Activated CD4-positive, alpha-beta memory T cell treated with anti-CD3 and anti-CD28 coated beads for 36 hours (primary cell): ENCODE data around the gene OSBPL6. TPM values are rescaled to one million over a fixed set of nuclear protein-coding genes. Genes with fewer than 3 reads are reported as not detected.

Source experiments
- CTCF ChIA-PET: fragments of 350-600 bp; sonication (Branson Sonifier 250); formaldehyde crosslinking; loops from one replicate; lab custom pipeline; 2021; ENCODE audit warnings: antibody characterized with exemption, inconsistent platforms; lab: Charles Lee
- POLR2A ChIA-PET: fragments of 350-600 bp; sonication (Branson Sonifier 250); formaldehyde crosslinking; loops from one replicate; lab custom pipeline; 2021; ENCODE audit warnings: antibody characterized with exemption; lab: Charles Lee
- DNase-seq: peaks from one replicate; pipeline ENCODE4 v3.0.0-alpha.2; 2020
- H3K27ac Mint-ChIP-seq: one replicate; pipeline ENCODE4 v1.8.0; 2021; ENCODE audit warnings: mixed read lengths
- H3K27me3 Mint-ChIP-seq: one replicate; pipeline ENCODE4 v1.8.0; 2021; ENCODE audit warnings: mixed read lengths
- H3K36me3 Mint-ChIP-seq: one replicate; pipeline ENCODE4 v1.8.0; 2021; ENCODE audit warnings: mixed read lengths
- H3K4me1 Mint-ChIP-seq: one replicate; pipeline ENCODE4 v1.8.0; 2021; ENCODE audit warnings: low read depth, mixed read lengths
- H3K4me3 Mint-ChIP-seq: one replicate; pipeline ENCODE4 v1.8.0; 2021; ENCODE audit warnings: mild to moderate bottlenecking, mixed read lengths
- H3K9me3 Mint-ChIP-seq: one replicate; pipeline ENCODE4 v1.8.0; 2021; ENCODE audit warnings: mixed read lengths
- intact Hi-C: fragments of 100-400 bp; cut with micrococcal nuclease; formaldehyde crosslinking; loops from one replicate; pipeline ENCODE4 v1.15.1; 2023
- total RNA-seq, 2 experiments: library from RNA; stranded (reverse); gene quantifications; one replicate each; pipeline ENCODE4 v1.2.3, GENCODE V29; 2021

Gene OSBPL6
- total RNA-seq, 2 experiments from 2014 or later, result 1.5 to 1.9 TPM

DNA sequence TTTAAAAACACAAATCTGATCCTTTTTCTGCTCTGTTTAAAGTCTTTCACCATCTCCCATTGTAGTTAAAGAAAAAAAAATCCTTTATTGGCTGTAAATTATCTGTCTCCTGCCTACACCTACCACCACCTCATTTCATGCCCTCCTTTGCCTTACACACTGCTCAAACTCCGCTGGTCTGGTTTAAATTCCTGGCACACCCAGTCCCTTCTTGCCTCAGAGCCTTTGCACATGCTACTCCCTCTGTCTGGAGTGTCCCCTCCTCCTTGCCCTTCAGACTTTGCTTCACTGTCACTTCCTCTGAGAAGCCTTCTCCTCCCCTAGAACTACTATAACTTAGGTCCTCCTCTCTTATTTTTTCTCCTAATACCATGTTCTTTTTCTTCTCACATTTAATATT, 49.6 kb downstream of the OSBPL6 start:
- intact Hi-C loops, result no loop called here
- DNase-seq, result no peak
- H3K9me3 Mint-ChIP-seq, result no peaks in the 10 kb centered on the region
- H3K4me1 Mint-ChIP-seq, result no peaks in the 10 kb centered on the region
- ChIA-PET POLR2A (no interaction called here), CTCF (no interaction called here)
- no peak overlapping the region for H3K27ac Mint-ChIP-seq
- no peaks in the 10 kb centered on the region for H3K36me3 Mint-ChIP-seq
- H3K4me3 Mint-ChIP-seq, result no peak overlapping the region
- peaks cover 4% of the 10 kb centered on the region for H3K27me3 Mint-ChIP-seq

DNA sequence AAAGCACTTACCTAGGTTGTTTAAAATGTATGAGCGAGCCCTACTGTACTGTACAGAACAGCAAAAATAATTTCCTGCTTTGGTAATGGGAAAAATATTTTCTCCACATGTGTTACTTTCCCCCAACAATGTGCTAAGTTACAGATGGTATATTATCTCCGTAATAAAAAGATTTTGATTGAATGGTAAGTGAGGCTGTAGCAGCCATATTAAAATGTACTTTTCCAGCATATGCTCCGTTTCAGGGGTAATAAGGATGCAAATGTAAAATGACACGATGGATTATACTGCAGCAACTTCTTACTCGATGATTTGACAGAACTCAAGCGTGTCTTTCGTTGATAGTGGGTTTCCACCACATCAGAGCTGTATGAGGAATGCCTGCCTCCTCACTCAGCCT, 50.5 kb downstream of the OSBPL6 start:
- H3K27ac Mint-ChIP-seq, result no peak overlapping the region
- POLR2A ChIA-PET, result no interaction called here
- no peaks in the 10 kb centered on the region for H3K9me3 Mint-ChIP-seq
- no peak overlapping the region for H3K4me3 Mint-ChIP-seq
- CTCF ChIA-PET, result no interaction called here
- intact Hi-C loops, result no loop called here
- no peak for DNase-seq
- no peaks in the 10 kb centered on the region for H3K36me3 Mint-ChIP-seq
- H3K4me1 Mint-ChIP-seq, result no peaks in the 10 kb centered on the region
- peaks cover 4% of the 10 kb centered on the region for H3K27me3 Mint-ChIP-seq

DNA sequence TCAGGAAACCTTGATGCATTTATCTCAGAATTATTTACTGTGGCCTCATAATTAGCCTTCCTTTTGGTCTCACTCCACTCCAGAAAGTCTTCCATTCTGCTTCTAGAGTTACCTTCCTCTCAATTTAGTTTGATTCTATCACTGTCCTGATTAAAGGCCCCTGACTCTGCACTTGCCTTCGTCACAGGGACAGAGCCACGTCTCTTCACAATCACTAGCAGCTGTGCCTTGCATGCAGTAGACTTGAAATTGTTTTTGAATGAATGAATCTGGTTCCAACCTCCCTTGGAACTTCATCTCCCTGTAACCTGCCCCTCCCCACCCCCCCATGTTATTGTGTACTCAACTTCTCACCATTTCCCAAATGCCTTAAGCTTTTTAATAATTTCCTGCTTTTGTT, 52.4 kb downstream of the OSBPL6 start:
- no peak for DNase-seq
- POLR2A ChIA-PET, result no interaction called here
- Mint-ChIP-seq H3K27me3 (peaks cover 3% of the 10 kb centered on the region), H3K4me3 (no peak overlapping the region), H3K9me3 (no peaks in the 10 kb centered on the region), H3K4me1 (no peaks in the 10 kb centered on the region), H3K27ac (no peak overlapping the region), H3K36me3 (no peaks in the 10 kb centered on the region)
- CTCF ChIA-PET, result no interaction called here
- intact Hi-C loops, result no loop called here

DNA sequence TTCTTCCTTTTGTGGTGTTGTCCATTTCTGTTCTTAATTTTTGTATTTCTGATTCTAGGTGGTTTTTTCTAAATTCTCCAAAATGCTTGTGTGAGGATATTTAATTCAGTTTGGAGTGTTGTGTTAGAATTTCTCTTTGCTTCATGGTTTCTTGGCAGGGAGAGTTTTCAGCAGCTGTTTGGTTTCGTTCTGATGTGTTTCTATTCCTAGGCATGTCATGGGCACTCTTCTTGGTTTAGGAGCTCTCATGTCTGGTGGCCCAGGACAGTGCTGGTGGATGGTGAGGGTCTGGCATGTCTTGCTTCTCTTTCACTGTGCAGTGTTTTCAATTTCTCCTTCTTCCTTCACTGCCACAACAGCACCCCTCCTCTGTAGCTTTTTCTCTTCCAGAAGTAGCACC, 52.9 kb downstream of the OSBPL6 start:
- H3K9me3 Mint-ChIP-seq, result no peaks in the 10 kb centered on the region
- intact Hi-C loops, result no loop called here
- peaks cover 3% of the 10 kb centered on the region for H3K27me3 Mint-ChIP-seq
- ChIA-PET POLR2A (no interaction called here), CTCF (no interaction called here)
- no peak overlapping the region for H3K4me3 Mint-ChIP-seq
- DNase-seq, result no peak
- no peaks in the 10 kb centered on the region for H3K36me3 Mint-ChIP-seq
- no peaks in the 10 kb centered on the region for H3K4me1 Mint-ChIP-seq
- no peak overlapping the region for H3K27ac Mint-ChIP-seq

DNA sequence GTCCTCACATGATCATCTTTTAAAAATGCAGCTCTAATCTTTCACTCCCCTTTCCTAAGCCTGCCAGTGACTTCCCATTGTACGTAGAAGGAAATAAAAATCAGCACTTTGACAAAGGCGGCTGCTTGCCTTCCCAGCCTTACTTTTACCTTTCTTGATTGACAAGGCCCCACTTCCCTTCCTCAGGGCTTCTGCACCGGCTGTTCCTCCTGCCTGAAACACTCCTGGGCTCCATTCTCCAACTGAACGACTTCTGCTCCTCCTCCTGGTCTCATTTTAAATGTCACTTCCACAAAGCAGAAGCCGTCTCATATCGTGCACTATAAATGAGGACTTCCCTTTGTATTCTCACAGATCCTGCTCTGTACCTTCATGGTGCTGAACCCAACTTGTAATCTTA, 56.1 kb downstream of the OSBPL6 start:
- Mint-ChIP-seq H3K4me3 (no peak overlapping the region), H3K27me3 (peaks cover 5% of the 10 kb centered on the region), H3K4me1 (no peaks in the 10 kb centered on the region), H3K36me3 (no peaks in the 10 kb centered on the region), H3K9me3 (no peaks in the 10 kb centered on the region), H3K27ac (no peak overlapping the region)
- intact Hi-C loops, result no loop called here
- ChIA-PET CTCF (no interaction called here), POLR2A (no interaction called here)
- no peak for DNase-seq

DNA sequence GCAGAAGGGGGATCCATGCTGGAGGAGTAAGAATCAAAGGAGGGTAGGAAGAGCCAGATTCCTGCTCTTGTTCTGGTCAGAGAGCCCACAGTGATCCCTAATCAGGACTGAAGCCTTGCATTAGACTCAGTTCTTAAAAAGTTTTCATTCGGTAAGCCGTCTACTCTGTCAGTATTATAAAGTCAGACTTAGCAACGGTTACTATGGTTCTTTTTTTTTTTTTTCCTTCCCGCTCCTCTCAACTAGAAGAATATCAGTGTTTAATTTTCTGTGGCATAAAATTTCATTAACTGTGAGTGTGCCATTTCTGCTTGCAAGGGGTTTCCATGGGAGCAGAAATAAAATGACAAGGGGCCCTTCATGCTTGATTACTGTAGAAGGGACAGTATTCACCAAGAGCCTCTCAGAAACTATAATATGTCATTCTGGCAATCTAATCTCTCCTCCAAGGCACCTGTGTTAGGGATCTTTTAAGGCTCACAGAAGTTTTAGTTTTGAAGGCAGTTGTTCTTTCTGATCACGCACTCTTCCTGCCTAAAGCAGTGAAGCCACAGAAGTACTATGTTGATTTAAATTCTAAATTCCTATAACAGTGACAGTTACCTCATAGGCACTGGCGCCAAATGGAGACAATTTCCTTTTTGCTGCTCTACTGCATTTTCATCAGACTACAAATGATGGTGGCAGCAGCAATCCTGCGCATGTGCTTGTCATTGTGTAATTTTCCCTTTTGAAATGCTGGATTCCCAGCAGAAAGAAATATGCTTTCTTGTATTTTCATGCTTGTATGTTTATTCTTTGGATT, 57.0 kb downstream of the OSBPL6 start:
- Mint-ChIP-seq H3K27me3 (peaks cover 2% of the 10 kb centered on the region), H3K4me1 (no peaks in the 10 kb centered on the region), H3K27ac (no peak overlapping the region), H3K36me3 (no peaks in the 10 kb centered on the region), H3K4me3 (no peak overlapping the region), H3K9me3 (no peaks in the 10 kb centered on the region)
- POLR2A ChIA-PET, result no interaction called here
- CTCF ChIA-PET, result no interaction called here
- intact Hi-C loops, result no loop called here
- no peak for DNase-seq

DNA sequence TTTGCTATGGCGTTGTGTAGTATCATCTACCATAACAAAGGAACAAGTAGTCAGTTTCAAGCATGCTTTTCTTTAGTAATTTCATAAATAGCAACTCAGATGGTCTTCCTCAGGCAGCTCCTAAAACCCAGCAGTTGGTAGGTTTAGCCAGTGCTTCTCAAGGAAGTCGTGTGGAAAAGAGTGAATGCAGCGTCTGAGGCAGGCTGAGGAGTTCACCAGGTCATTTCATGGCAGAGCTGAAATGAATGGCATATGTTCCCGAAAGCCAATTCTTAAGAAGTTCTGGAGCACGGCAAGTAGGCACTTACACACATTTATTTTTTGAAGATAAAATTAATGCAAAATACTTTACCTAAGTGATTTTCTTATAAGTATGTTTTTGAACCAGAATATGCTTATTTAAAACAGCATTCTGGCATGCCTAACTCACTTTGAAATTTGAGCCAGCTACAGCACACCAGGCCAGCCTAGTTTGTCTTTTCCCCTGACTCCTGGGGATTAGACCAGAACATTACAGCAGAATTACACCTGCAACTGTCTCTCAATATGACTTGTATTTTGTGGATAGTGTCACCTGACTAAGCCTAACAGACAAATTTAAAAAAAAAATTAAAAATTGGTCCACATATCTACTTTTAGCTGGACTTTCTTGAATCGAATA, 62.2 kb downstream of the OSBPL6 start:
- Mint-ChIP-seq H3K27ac (no peak overlapping the region), H3K9me3 (no peaks in the 10 kb centered on the region), H3K36me3 (no peaks in the 10 kb centered on the region), H3K4me1 (no peaks in the 10 kb centered on the region), H3K27me3 (peaks cover 2% of the 10 kb centered on the region), H3K4me3 (no peak overlapping the region)
- intact Hi-C loops, result no loop called here
- ChIA-PET CTCF (interaction anchor here (1.2 kb wide), 1 partner anchor 15 kb away, joined by 3 read pairs; no protein-coding TSS in a partner anchor), POLR2A (no interaction called here)
- DNase-seq, result no peak

DNA sequence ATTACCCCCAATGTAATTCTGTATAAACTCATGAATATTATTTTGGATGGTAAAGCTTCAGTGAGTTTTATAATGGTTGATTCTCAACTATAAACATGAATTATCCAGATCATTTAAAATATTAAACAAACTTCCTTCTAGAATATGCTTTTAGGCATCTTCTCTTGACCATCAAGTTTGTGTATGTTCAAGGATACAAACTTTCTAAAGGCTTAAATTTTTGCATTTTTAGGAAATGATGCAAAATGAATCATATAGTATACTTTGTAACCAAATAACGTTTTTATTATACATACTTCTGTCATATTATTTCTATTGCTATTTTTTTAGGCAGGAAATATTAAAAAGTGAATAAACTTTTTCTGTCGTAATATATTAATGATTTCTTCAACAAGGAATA, 62.8 kb downstream of the OSBPL6 start:
- no peak overlapping the region for H3K27ac Mint-ChIP-seq
- no peaks in the 10 kb centered on the region for H3K36me3 Mint-ChIP-seq
- no peak for DNase-seq
- intact Hi-C loops, result no loop called here
- peaks cover 2% of the 10 kb centered on the region for H3K27me3 Mint-ChIP-seq
- ChIA-PET POLR2A (no interaction called here), CTCF (no interaction called here)
- no peaks in the 10 kb centered on the region for H3K9me3 Mint-ChIP-seq
- no peaks in the 10 kb centered on the region for H3K4me1 Mint-ChIP-seq
- H3K4me3 Mint-ChIP-seq, result no peak overlapping the region

DNA sequence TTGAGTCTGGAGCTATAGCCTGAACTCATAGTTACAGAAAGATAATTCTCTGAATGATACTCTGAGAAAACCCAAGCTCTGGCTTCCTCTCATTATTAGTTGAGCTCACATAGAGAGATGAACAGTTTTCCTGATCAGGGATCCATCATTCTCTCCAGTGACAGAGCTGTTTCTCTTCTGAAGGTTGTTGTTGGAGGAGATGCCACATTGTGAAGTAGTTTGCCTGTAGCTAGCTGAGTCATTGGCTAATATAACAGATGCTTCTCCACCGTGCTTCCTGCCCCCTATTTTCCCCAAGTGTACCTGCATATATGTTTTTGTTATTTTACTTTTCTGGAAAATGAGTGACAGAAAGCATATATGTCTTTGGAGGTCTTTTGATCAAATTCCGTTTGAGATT, 64.6 kb downstream of the OSBPL6 start:
- Mint-ChIP-seq H3K9me3 (no peaks in the 10 kb centered on the region), H3K36me3 (no peaks in the 10 kb centered on the region), H3K4me1 (no peaks in the 10 kb centered on the region), H3K4me3 (no peak overlapping the region), H3K27me3 (no peaks in the 10 kb centered on the region), H3K27ac (no peak overlapping the region)
- no peak for DNase-seq
- ChIA-PET CTCF (no interaction called here), POLR2A (no interaction called here)
- intact Hi-C loops, result no loop called here

DNA sequence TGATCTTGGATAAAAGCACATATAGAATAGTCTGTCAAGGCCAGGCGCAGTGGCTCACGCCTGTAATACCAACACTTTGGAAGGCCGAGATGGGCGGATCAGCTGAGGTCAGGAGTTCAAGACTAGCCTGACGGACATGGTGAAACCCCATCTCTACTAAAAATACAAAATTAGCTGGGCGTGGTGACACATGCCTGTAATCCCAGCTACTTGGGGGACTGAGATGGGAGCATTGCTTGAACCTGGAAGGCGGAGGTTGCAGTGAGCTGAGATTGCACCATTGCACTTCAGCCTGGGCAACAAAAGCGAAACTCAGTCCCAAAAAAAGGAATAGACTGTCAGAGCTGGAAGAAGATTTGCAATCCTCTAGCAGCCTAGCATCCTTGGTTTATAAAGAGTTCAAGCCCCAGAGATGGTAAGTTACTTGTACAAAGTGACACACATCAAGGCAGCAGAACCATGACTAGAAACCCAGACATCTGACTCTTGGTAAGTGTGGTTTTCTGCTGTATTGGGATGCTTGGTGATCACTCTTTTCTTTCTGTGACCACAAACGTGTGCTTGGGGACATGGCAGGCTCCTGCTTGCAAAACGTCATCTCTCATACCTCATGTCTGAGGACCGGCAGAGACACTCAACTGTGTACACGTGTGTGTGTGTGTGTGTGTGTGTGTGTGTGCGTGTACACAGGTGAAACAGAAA, 69.0 kb downstream of the OSBPL6 start:
- no peak overlapping the region for H3K27ac Mint-ChIP-seq
- no peaks in the 10 kb centered on the region for H3K4me1 Mint-ChIP-seq
- H3K36me3 Mint-ChIP-seq, result no peaks in the 10 kb centered on the region
- peaks cover 1% of the 10 kb centered on the region for H3K27me3 Mint-ChIP-seq
- no peaks in the 10 kb centered on the region for H3K9me3 Mint-ChIP-seq
- intact Hi-C loops, result no loop called here
- H3K4me3 Mint-ChIP-seq, result no peak overlapping the region
- ChIA-PET POLR2A (no interaction called here), CTCF (no interaction called here)
- DNase-seq, result no peak

DNA sequence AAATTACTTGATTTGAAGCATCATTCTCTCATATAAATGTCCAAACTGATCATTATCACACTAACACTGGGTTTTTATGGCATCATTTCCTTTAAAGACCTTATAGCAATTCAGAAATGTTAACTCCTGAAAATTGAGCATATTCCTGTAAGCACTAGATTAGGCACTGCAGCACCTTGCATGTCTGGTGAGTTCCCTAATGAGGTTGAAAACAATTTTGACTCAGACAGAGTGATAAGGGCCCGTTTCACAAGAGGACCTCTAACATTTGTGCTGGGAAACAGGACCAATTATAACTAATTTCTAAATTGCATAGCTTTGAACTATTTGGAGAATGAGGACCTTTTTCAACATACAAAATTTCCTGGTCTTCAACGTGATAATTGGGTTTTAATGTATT, 69.9 kb downstream of the OSBPL6 start:
- no peak for DNase-seq
- H3K4me3 Mint-ChIP-seq, result no peak overlapping the region
- H3K27me3 Mint-ChIP-seq, result peaks cover 1% of the 10 kb centered on the region
- H3K27ac Mint-ChIP-seq, result no peak overlapping the region
- intact Hi-C loops, result no loop called here
- H3K36me3 Mint-ChIP-seq, result no peaks in the 10 kb centered on the region
- H3K4me1 Mint-ChIP-seq, result no peaks in the 10 kb centered on the region
- H3K9me3 Mint-ChIP-seq, result no peaks in the 10 kb centered on the region
- POLR2A ChIA-PET, result no interaction called here
- CTCF ChIA-PET, result no interaction called here

DNA sequence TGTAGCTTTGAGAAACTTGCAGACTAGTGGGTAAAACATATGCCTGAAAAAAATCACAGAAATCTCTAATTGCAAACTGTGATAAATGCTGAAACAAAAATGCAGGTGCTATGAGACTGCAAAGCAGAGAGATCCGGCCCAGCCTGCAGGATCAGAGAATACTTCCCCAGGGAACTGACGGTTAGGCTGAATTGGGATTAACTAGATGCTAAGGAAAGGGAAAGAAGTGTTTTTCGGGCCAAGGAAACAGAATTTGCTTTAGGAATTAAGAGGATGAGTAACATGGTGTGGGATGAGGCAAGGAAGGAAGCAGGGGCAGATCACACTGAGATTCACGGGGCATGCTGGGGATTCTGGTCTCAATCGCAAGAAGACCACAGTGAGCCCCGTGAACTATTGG, 71.5 kb downstream of the OSBPL6 start:
- Mint-ChIP-seq H3K4me1 (no peaks in the 10 kb centered on the region), H3K9me3 (no peaks in the 10 kb centered on the region), H3K4me3 (no peak overlapping the region), H3K27me3 (peaks cover 1% of the 10 kb centered on the region), H3K36me3 (no peaks in the 10 kb centered on the region), H3K27ac (no peak overlapping the region)
- ChIA-PET POLR2A (no interaction called here), CTCF (no interaction called here)
- intact Hi-C loops, result no loop called here
- DNase-seq, result no peak
